Muscle layer of duodenum (tissue), 2 donors: Measurements from ENCODE around the gene ASPRV1.

Experiments
- H3K27ac ChIP-seq: one replicate; pipeline ENCODE4 v1.7.0; 2013; ENCODE audit warnings: mild to moderate bottlenecking, low read length
- H3K27me3 ChIP-seq: one replicate; pipeline ENCODE4 v1.7.0; 2013; ENCODE audit warnings: low read depth, mild to moderate bottlenecking, control low read depth, low read length
- H3K36me3 ChIP-seq, 2 donors: one replicate each; pipeline ENCODE4 v1.7.0; 2013; ENCODE audit warnings: low read length in 2 of 2, control low read depth in 1 of 2, mild to moderate bottlenecking in 1 of 2; ENCODE audit not compliant: insufficient read depth in 2 of 2, control insufficient read depth in 1 of 2
- H3K4me1 ChIP-seq, 2 donors: one replicate each; pipeline ENCODE4 v1.7.0; 2013; ENCODE audit warnings: low read length in 2 of 2, mild to moderate bottlenecking in 2 of 2, control low read depth in 1 of 2, moderate library complexity in 1 of 2; ENCODE audit not compliant: insufficient read depth in 2 of 2, control insufficient read depth in 1 of 2
- H3K4me3 ChIP-seq, 2 donors: one replicate each; pipeline ENCODE4 v1.7.0; 2013; ENCODE audit warnings: low read length in 2 of 2, low read depth in 1 of 2, mild to moderate bottlenecking in 1 of 2
- H3K9me3 ChIP-seq, 2 donors: one replicate each; pipeline ENCODE4 v1.7.0; 2013; ENCODE audit warnings: low read length in 2 of 2, control low read depth in 1 of 2, mild to moderate bottlenecking in 1 of 2; ENCODE audit not compliant: control insufficient read depth in 1 of 2
- donor health status: healthy.

ASPRV1 gene

DNA sequence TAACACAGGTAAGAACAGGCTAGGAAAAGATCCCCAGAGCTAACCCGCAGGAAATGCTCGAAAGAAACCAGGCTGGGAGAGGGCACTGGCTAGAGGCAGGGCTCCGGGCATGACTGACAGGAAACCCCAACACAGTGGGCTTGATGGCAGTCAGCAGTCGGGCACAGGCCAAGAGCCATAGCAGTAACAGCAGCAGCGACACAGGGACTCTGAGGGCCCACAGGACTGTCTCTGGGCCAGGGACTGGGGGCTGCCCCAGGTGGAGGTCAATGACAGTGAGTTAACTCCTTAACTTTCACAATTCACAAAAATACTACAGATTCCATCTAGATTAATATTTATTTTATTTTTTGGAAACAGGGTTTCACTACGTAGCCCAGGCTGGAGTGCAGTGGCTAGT lies 37.3 kb upstream of the ASPRV1 start:
- Histone ChIP-seq H3K27ac (no peak overlapping the region), H3K36me3 (peaks cover 5 to 19% of the 10 kb centered on the region in 2 donors), H3K4me3 (no peak overlapping the region), H3K27me3 (no peaks in the 10 kb centered on the region), H3K4me1 (no peaks in the 10 kb centered on the region), H3K9me3 (no peaks in the 10 kb centered on the region)

- Histone ChIP-seq H3K4me3 (no peak overlapping the region), H3K27ac (no peak overlapping the region), H3K4me1 (no peaks in the 10 kb centered on the region), H3K9me3 (no peaks in the 10 kb centered on the region), H3K27me3 (no peaks in the 10 kb centered on the region), H3K36me3 (peaks cover 9 to 25% of the 10 kb centered on the region in 2 donors)
Measured at GRCh38 chr2:69997015-69997830, 35.8 kb upstream of the ASPRV1 start.

- no peaks in the 10 kb centered on the region for H3K9me3 ChIP-seq
Measured at GRCh38 chr2:69995511-69995910, 34.1 kb upstream of the ASPRV1 start.

GRCh38 chr2:69994166-69994565 lies 32.7 kb upstream of the ASPRV1 start:
- Histone ChIP-seq H3K27me3 (no peaks in the 10 kb centered on the region), H3K27ac (no peak overlapping the region), H3K4me3 (no peak overlapping the region), H3K4me1 (no peaks in the 10 kb centered on the region), H3K36me3 (peaks cover 9 to 25% of the 10 kb centered on the region in 2 donors), H3K9me3 (no peaks in the 10 kb centered on the region)

More at GRCh38 chr2:69995511-69995910, 34.1 kb upstream of the ASPRV1 start:
- H3K4me1 ChIP-seq, result no peaks in the 10 kb centered on the region
- H3K4me3 ChIP-seq, result no peak overlapping the region
- no peak overlapping the region for H3K27ac ChIP-seq
- no peaks in the 10 kb centered on the region for H3K27me3 ChIP-seq
- peaks cover 9 to 25% of the 10 kb centered on the region in 2 donors for H3K36me3 ChIP-seq

- H3K9me3 ChIP-seq, result no peaks in the 10 kb centered on the region
- H3K27ac ChIP-seq, result no peak overlapping the region
- no peaks in the 10 kb centered on the region for H3K4me1 ChIP-seq
- no peak overlapping the region for H3K4me3 ChIP-seq
- H3K27me3 ChIP-seq, result no peaks in the 10 kb centered on the region
- peaks cover 9 to 25% of the 10 kb centered on the region in 2 donors for H3K36me3 ChIP-seq
Measured at GRCh38 chr2:69993708-69994107, 32.3 kb upstream of the ASPRV1 start.

DNA sequence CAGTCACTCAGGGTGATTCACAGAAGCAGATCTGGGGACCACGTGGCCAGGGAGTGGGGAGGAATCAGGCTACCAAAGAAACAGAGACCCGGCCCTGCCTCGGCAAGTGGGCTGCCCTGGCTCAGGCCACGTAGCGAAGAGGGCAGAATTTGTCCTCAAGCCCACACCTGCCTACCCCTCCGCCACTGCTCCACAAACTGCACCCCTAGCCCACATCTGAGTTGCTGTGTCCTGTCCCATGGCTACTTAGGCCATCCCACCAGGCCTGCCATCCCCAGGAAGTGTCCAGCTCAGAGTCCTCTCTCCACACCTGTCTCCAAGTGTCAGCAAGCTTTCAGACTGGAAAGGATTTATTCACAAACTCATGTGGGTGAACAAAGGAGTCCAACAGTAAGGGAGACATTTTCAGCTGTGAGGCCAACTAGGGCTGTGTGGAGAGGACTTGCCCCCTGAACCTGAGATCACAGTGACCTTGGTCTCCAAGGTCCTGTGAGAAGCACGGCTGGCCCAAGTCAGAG lies 31.7 kb upstream of the ASPRV1 start:
- Histone ChIP-seq H3K9me3 (no peaks in the 10 kb centered on the region), H3K4me1 (no peaks in the 10 kb centered on the region), H3K4me3 (no peak overlapping the region), H3K27ac (no peak overlapping the region), H3K27me3 (no peaks in the 10 kb centered on the region), H3K36me3 (peaks cover 9 to 25% of the 10 kb centered on the region in 2 donors)

GRCh38 chr2:69992310-69993047 lies 31.0 kb upstream of the ASPRV1 start:
- Histone ChIP-seq H3K27ac (no peak overlapping the region), H3K27me3 (no peaks in the 10 kb centered on the region), H3K4me3 (no peak overlapping the region), H3K9me3 (no peaks in the 10 kb centered on the region), H3K4me1 (no peaks in the 10 kb centered on the region), H3K36me3 (peaks cover 9 to 25% of the 10 kb centered on the region in 2 donors)

DNA sequence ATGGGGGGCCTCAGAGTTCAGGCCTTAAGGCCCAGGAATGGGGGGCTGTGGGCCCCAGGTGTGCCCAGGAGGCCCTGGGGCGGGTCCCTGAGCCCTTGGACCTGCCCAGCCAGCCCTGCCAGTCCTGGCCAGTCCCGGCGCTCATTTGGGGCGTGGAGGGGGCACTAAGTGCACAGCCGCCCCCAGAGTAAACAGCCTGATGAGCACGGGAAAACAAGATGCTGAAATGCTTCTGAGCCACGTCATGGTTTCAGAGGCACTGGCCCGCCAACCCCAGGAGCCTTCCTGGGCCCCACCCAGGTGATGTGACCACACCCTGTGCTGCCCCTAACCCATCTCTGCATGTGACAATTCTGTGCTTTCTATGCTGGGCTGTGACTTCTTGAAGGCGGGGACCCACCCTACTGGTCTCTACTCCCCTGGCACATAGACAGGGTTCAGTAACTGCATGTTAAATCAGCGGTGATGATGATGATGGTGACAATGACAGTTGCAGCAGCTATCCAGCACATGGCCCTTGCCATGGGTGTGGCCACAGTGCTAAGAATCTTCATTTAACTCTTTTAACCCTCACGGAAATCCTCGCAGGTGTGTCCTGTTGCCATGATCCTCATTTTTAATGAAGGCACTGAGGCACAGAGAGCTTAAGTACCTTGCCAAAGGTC lies 28.1 kb upstream of the ASPRV1 start:
- H3K27me3 ChIP-seq, result no peaks in the 10 kb centered on the region

GRCh38 chr2:69989009-69989408 lies 27.6 kb upstream of the ASPRV1 start:
- Histone ChIP-seq H3K36me3 (peaks cover 6 to 9% of the 10 kb centered on the region in 2 donors), H3K27ac (no peak overlapping the region), H3K9me3 (no peaks in the 10 kb centered on the region), H3K4me1 (no peaks in the 10 kb centered on the region), H3K27me3 (no peaks in the 10 kb centered on the region), H3K4me3 (no peak overlapping the region)

More for the DNA sequence above, 28.1 kb upstream of the ASPRV1 start:
- Histone ChIP-seq H3K4me3 (no peak overlapping the region), H3K4me1 (no peaks in the 10 kb centered on the region), H3K36me3 (peaks cover 9 to 13% of the 10 kb centered on the region in 2 donors), H3K27ac (no peak overlapping the region), H3K9me3 (no peaks in the 10 kb centered on the region)

- no peak overlapping the region for H3K27ac ChIP-seq
- peaks cover 0 to 3% of the 10 kb centered on the region in 2 donors for H3K36me3 ChIP-seq
- H3K4me1 ChIP-seq, result no peaks in the 10 kb centered on the region
- H3K9me3 ChIP-seq, result no peaks in the 10 kb centered on the region
- no peaks in the 10 kb centered on the region for H3K27me3 ChIP-seq
- H3K4me3 ChIP-seq, result no peak overlapping the region
Measured at GRCh38 chr2:69988086-69988635, 26.7 kb upstream of the ASPRV1 start.

- Histone ChIP-seq H3K4me3 (no peak overlapping the region), H3K9me3 (no peaks in the 10 kb centered on the region), H3K27me3 (no peaks in the 10 kb centered on the region), H3K4me1 (no peaks in the 10 kb centered on the region), H3K36me3 (no peaks in the 10 kb centered on the region), H3K27ac (no peak overlapping the region)
Measured at GRCh38 chr2:69986691-69987090, 25.3 kb upstream of the ASPRV1 start.
